H9 (cell line): ENCODE data around the gene MCL1. TPM values are rescaled to one million over a fixed set of nuclear protein-coding genes. Genes with fewer than 3 reads are reported as not detected.

Experiments
- DNase-seq: peaks from one replicate; pipeline ENCODE4 v3.0.0-alpha.2; 2017
- H2AFZ ChIP-seq: one replicate; pipeline ENCODE4 v1.6.1; 2013; ENCODE audit warnings: mild to moderate bottlenecking, low read length, control low read depth, moderate library complexity
- H2AK5ac ChIP-seq: 2 replicates; pipeline ENCODE4 v1.6.1; 2013; ENCODE audit warnings: low read length, control low read depth, mixed read lengths; ENCODE audit not compliant: insufficient read length
- H2BK120ac ChIP-seq: one replicate; pipeline ENCODE4 v1.6.1; 2013; ENCODE audit warnings: low read depth, mild to moderate bottlenecking, low read length, control low read depth, inconsistent platforms; ENCODE audit not compliant: poor library complexity, severe bottlenecking
- H2BK12ac ChIP-seq: 2 replicates; pipeline ENCODE4 v1.6.1; 2013; ENCODE audit warnings: low read length, control low read depth, mixed read lengths, low read depth; ENCODE audit not compliant: insufficient read length
- H2BK15ac ChIP-seq: 2 replicates; pipeline ENCODE4 v1.6.1; 2013; ENCODE audit warnings: low read depth, low read length, control low read depth
- H2BK20ac ChIP-seq: one replicate; pipeline ENCODE4 v1.6.1; 2013; ENCODE audit warnings: low read depth, mild to moderate bottlenecking, low read length, control low read depth, inconsistent platforms; ENCODE audit not compliant: poor library complexity, severe bottlenecking
- H2BK5ac ChIP-seq: 2 replicates; pipeline ENCODE4 v1.6.1; 2013; ENCODE audit warnings: low read length, control low read depth, mixed read lengths; ENCODE audit not compliant: insufficient read length
- H3K14ac ChIP-seq: 2 replicates; pipeline ENCODE4 v1.6.1; 2013; ENCODE audit warnings: low read length, control low read depth; ENCODE audit not compliant: insufficient read depth
- H3K18ac ChIP-seq: 2 replicates; pipeline ENCODE4 v1.6.1; 2013; ENCODE audit warnings: low read depth, mild to moderate bottlenecking, mixed read lengths, low read length, control low read depth; ENCODE audit not compliant: insufficient read length
- H3K23ac ChIP-seq: 2 replicates; pipeline ENCODE4 v1.6.1; 2013; ENCODE audit warnings: low read length, control low read depth, mixed read lengths, low read depth; ENCODE audit not compliant: insufficient read length
- H3K23me2 ChIP-seq: 2 replicates; pipeline ENCODE4 v1.6.1; 2013; ENCODE audit warnings: low read depth, mild to moderate bottlenecking, mixed read lengths, low read length, control low read depth; ENCODE audit not compliant: insufficient read length, poor library complexity, severe bottlenecking
- H3K27ac ChIP-seq: 2 replicates; pipeline ENCODE4 v1.5.1; 2013; ENCODE audit warnings: low read length, control low read depth, mixed read lengths, low read depth; ENCODE audit not compliant: insufficient read length
- H3K27me3 ChIP-seq: 2 replicates; pipeline ENCODE4 v1.6.1; 2013; ENCODE audit warnings: low read length, control low read depth, inconsistent platforms; ENCODE audit not compliant: insufficient read depth
- H3K4ac ChIP-seq: 2 replicates; pipeline ENCODE4 v1.6.1; 2013; ENCODE audit warnings: low read depth, mild to moderate bottlenecking, control low read depth, inconsistent platforms, low read length, moderate library complexity
- H3K4me1 ChIP-seq: 2 replicates; pipeline ENCODE4 v1.6.1; 2013; ENCODE audit warnings: low read length, control low read depth, inconsistent platforms; ENCODE audit not compliant: insufficient read depth
- H3K4me2 ChIP-seq: 2 replicates; pipeline ENCODE4 v1.6.1; 2013; ENCODE audit warnings: low read length, control low read depth, mixed read lengths; ENCODE audit not compliant: insufficient read length, insufficient read depth
- H3K56ac ChIP-seq: 2 replicates; pipeline ENCODE4 v1.6.1; 2013; ENCODE audit warnings: low read depth, mild to moderate bottlenecking, mixed read lengths, low read length, control low read depth; ENCODE audit not compliant: insufficient read length
- H3K79me1 ChIP-seq: 2 replicates; pipeline ENCODE4 v1.6.1; 2013; ENCODE audit warnings: low read depth, mild to moderate bottlenecking, moderate library complexity, low read length, control low read depth, inconsistent platforms; ENCODE audit not compliant: insufficient read depth, poor library complexity, severe bottlenecking
- H3K79me2 ChIP-seq: 2 replicates; pipeline ENCODE4 v1.6.1; 2013; ENCODE audit warnings: low read length, control low read depth, inconsistent platforms; ENCODE audit not compliant: insufficient read depth
- H3K9ac ChIP-seq: 2 replicates; pipeline ENCODE4 v1.6.1; 2013; ENCODE audit warnings: low read length, control low read depth, mixed read lengths; ENCODE audit not compliant: insufficient read length; ENCODE audit errors: extremely low read depth
- H3K9me3 ChIP-seq: one replicate; pipeline ENCODE4 v1.6.1; 2013; ENCODE audit warnings: low read depth, low read length, inconsistent platforms; ENCODE audit not compliant: control insufficient read depth
- H3T11ph ChIP-seq: one replicate; pipeline ENCODE4 v1.6.1; 2013; ENCODE audit warnings: mild to moderate bottlenecking, low read length, control low read depth, inconsistent platforms
- H4K20me1 ChIP-seq: one replicate; pipeline ENCODE4 v1.6.1; 2013; ENCODE audit not compliant: control insufficient read depth, insufficient read length, insufficient read depth
- H4K5ac ChIP-seq: 2 replicates; pipeline ENCODE4 v1.6.1; 2013; ENCODE audit warnings: low read depth, mild to moderate bottlenecking, mixed read lengths, low read length, control low read depth; ENCODE audit not compliant: insufficient read length
- H4K8ac ChIP-seq: replicated peaks from 2 replicates; pipeline ENCODE4 v1.6.1; 2013; ENCODE audit warnings: low read length, control low read depth, mixed read lengths, low read depth; ENCODE audit not compliant: insufficient read length
- H4K91ac ChIP-seq: 2 replicates; pipeline ENCODE4 v1.6.1; 2013; ENCODE audit warnings: low read depth, mild to moderate bottlenecking, moderate library complexity, mixed read lengths, low read length, control low read depth; ENCODE audit not compliant: insufficient read length
- H3K27ac Mint-ChIP-seq, 3 experiments: 2 replicates in 2 of 3; 3 replicates in 1 of 3; pipeline ENCODE4 v1.8.0; 2020 to 2021; ENCODE audit warnings: mixed read lengths in 3 of 3, mild to moderate bottlenecking in 1 of 3, moderate library complexity in 1 of 3
- H3K27me3 Mint-ChIP-seq: 2 replicates; pipeline ENCODE4 v1.8.0; 2021; ENCODE audit warnings: low read depth, mild to moderate bottlenecking, moderate library complexity, mixed read lengths
- H3K36me3 Mint-ChIP-seq, 3 experiments: 2 replicates in 2 of 3; 3 replicates in 1 of 3; pipeline ENCODE4 v1.8.0; 2020 to 2021; ENCODE audit warnings: low read depth in 3 of 3, mixed read lengths in 3 of 3; ENCODE audit not compliant: insufficient read depth in 1 of 3
- H3K4me1 Mint-ChIP-seq, 2 experiments: 2 replicates each; pipeline ENCODE4 v1.8.0; 2020; ENCODE audit warnings: mixed read lengths in 2 of 2
- H3K4me3 Mint-ChIP-seq, 2 experiments: 2 replicates in 1 of 2; 3 replicates in 1 of 2; pipeline ENCODE4 v1.8.0; 2020 to 2021; ENCODE audit warnings: mild to moderate bottlenecking in 2 of 2, mixed read lengths in 2 of 2, moderate library complexity in 1 of 2
- H3K9me3 Mint-ChIP-seq, 2 experiments: 2 replicates in 1 of 2; 3 replicates in 1 of 2; pipeline ENCODE4 v1.8.0; 2020; ENCODE audit warnings: mild to moderate bottlenecking in 2 of 2, mixed read lengths in 2 of 2, moderate library complexity in 1 of 2
- CTCF ChIP-seq: fragments of 200-600 bp; sonication (generic); conservative IDR thresholded peaks from 3 replicates; pipeline ENCODE4 v1.8.0; 2021; ENCODE audit warnings: antibody characterized with exemption, mild to moderate bottlenecking
- WGBS: extraction: QIAGEN DNeasy Blood & Tissue Kit; methylation state at CpG from one replicate; pipeline ENCODE4 v1.1.7; 2013; ENCODE audit warnings: missing lambda C conversion rate, low lambda C conversion rate, mixed read lengths; ENCODE audit not compliant: insufficient read length; ENCODE audit errors: extremely low coverage; 5-methylcytosine and 5-hydroxymethylcytosine counted together
- total RNA-seq: library from RNA; stranded (reverse); gene quantifications from 2 replicates; pipeline ENCODE4 v1.2.1, GENCODE V29; 2021

Gene MCL1
- total RNA-seq, 1 experiment from 2014 or later, result 247 TPM

GRCh38 chr1:150627826-150628410 lies 48.5 kb upstream of the MCL1 start:
- no peaks in the 10 kb centered on the region for H3K23me2 ChIP-seq
- Mint-ChIP-seq H3K4me3 (no peak overlapping the region; a peak in 1 of 5 replicates), H3K36me3 (peaks cover 42 to 59% (median 47%) of the 10 kb centered on the region in 3 experiments), H3K4me1 (peaks cover 25 to 30% of the 10 kb centered on the region in 2 experiments), H3K9me3 (no peaks in the 10 kb centered on the region), H3K27ac (peak overlapping the region in 2 of 3 experiments; percentile 26 to 81; a peak in 4 of 7 replicates), H3K27me3 (no peaks in the 10 kb centered on the region)
- no peak overlapping the region for H2BK15ac ChIP-seq
- H3K79me2 ChIP-seq, result peaks cover 13% of the 10 kb centered on the region; the same call in 1 of the 2 replicates
- H4K5ac ChIP-seq, result no peak overlapping the region
- no peak overlapping the region for H4K8ac ChIP-seq
- H3K14ac ChIP-seq, result no peak overlapping the region
- TF ChIP-seq CTCF, result no peak
- peaks cover 7% of the 10 kb centered on the region; the same call in 1 of the 2 replicates for H3K4me1 ChIP-seq
- no peak overlapping the region for H2BK120ac ChIP-seq
- H3K23ac ChIP-seq, result no peak overlapping the region
- H3K79me1 ChIP-seq, result no peaks in the 10 kb centered on the region
- no peak overlapping the region for H2AFZ ChIP-seq
- no peak overlapping the region for H3T11ph ChIP-seq
- H3K4ac ChIP-seq, result no peak overlapping the region
- H3K9ac ChIP-seq, result peak overlapping the region; percentile 80
- no CpG with 5 or more reads among the region's 5 CpGs for WGBS
- no peak for DNase-seq
- H3K56ac ChIP-seq, result no peak overlapping the region
- peaks cover 2% of the 10 kb centered on the region for H4K20me1 ChIP-seq
- H3K18ac ChIP-seq, result no peak overlapping the region
- H4K91ac ChIP-seq, result no peak overlapping the region
- no peak overlapping the region for H2AK5ac ChIP-seq
- H2BK5ac ChIP-seq, result no peak overlapping the region
- H2BK12ac ChIP-seq, result no peak overlapping the region
- no peaks in the 10 kb centered on the region for H3K9me3 ChIP-seq
- no peak overlapping the region for H2BK20ac ChIP-seq
- H3K4me2 ChIP-seq, result peak overlapping the region; percentile 93
- H3K27me3 ChIP-seq, result peaks cover 1% of the 10 kb centered on the region; the same call in 1 of the 2 replicates
- H3K27ac ChIP-seq, result no peak overlapping the region
